GM18526 (cell line): ENCODE measurements around the gene ARFGAP1.

Experiments used
- POLR2A ChIP-seq: IDR thresholded peaks from 3 replicates; pipeline ENCODE4 v1.6.1; 2011; ENCODE audit not compliant: insufficient read length; ENCODE audit errors: extremely low read depth

Gene ARFGAP1

GRCh38 chr20:63289311-63290135 is 16.9 kb downstream of the ARFGAP1 start:
- peak; percentile 12 for TF ChIP-seq POLR2A

DNA sequence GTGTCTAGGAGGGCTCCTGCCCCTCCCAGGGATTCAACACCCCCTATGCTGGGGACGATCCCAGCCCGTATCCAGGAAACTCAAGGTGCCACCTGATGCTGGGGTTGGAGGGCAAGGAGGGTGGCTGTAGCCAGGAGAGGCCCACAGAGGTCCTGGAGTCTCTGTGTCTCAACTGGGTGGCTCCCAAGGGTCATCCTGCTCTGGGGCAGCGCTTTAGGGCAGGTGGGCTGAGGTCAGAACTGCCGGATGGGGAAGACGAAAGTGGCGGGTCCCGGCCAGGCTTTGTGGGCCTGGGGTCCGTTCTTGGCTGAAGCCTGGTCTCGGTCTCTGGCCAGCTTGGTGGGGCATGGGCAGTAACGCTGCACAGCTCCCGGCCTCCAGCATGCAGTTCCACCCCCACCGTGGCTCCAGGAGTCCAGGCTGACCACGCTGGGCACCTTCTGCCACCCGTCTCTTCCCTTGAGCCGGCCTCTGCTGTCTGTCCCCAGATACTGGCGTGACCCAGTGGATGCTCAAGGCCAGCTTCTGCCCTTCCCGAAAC is 17.6 kb downstream of the ARFGAP1 start:
- TF ChIP-seq POLR2A, result no peak

GRCh38 chr20:63290677-63291472 is 18.3 kb downstream of the ARFGAP1 start:
- TF ChIP-seq POLR2A, result no peak

GRCh38 chr20:63291811-63292210 is 19.2 kb downstream of the ARFGAP1 start:
- TF ChIP-seq POLR2A, result no peak

DNA sequence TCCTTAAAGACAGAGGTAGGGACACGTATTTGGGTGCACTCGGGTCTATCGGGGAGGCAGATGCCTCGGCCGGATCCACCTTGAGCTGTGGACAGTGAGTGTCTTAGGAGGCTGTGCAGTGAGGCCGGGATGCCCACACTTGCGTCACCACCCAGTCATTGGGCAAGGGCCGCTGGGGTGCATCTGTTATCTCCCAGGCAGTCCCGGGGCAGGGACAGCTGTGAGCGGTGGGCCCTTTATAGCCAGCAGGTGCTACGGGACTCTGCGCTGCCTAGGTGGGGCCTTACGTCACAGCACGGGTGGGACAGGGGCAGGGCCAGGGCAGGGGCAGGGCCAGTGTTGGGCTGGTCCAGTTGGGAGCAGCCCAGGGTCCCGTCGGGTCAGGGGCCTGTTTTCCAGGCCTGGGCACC is 19.7 kb downstream of the ARFGAP1 start:
- TF ChIP-seq POLR2A, result no peak

DNA sequence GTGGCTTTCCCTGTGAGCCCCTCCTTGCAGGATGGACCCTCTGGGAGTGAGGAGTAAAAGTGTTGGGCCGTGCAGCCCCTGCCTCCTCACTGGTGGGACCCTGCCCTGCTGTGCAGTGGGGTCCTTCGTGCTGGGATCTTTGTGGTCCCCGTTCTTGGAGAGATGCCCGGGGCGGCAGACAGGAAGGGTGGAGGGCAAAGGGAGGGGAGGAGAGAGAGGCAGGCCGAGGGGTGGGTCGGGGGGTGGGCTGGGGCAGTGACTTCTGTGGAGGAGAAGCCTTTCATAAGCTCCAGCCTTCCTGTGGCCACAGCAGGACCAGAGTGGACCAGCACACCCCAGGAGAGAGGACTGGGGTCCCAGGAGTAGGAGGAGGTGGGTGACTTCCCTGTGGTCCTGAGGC is 20.3 kb downstream of the ARFGAP1 start, which contains the start of gene COL20A1:
Gene COL20A1 (plus strand): TSS at position 283 of the 400 bp plus-strand sequence. CDS start 1,922 bp downstream, outside the sequence.
- TF ChIP-seq POLR2A, result no peak

DNA sequence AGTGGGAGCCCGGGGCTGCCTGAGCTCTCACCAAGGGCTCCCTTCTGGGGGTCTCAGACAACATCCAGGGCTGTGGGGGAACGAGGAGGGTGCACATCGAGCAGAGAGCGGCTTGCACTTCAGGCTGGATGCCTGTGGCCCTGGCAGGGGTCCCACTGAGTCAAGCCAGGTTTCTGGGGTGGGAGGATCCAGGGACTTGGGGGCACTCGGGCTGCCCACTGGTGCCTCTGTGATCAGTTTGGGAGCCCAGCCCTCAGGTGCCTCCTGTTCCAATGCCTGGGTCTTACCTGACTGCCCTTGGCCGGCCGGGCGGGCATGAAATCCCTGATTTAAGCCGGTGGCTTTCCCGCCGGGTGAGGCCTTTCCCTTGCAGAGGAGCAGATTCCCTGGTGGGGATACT is 20.8 kb downstream of the ARFGAP1 start:
- no peak for TF ChIP-seq POLR2A

GRCh38 chr20:63293871-63294535 is 21.4 kb downstream of the ARFGAP1 start:
- no peak for TF ChIP-seq POLR2A

DNA sequence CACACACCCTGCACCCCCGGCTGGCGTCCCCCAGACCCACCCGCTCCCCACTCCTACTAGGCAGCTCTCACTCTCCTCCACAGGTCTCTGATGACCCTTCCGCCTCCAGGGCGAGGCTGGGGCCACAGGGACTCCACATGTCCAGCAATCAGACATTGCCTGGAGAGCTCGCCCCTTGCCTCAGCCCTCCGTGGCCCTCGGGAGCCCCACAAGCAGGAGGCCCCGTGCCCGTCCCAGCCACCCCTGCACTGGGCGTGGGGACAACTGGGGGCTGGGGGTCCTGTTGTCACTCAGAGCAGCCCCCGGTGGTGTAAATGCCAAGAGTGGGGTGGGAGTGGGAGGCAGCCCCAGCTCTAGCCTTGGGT is 21.9 kb downstream of the ARFGAP1 start:
- no peak for TF ChIP-seq POLR2A

DNA sequence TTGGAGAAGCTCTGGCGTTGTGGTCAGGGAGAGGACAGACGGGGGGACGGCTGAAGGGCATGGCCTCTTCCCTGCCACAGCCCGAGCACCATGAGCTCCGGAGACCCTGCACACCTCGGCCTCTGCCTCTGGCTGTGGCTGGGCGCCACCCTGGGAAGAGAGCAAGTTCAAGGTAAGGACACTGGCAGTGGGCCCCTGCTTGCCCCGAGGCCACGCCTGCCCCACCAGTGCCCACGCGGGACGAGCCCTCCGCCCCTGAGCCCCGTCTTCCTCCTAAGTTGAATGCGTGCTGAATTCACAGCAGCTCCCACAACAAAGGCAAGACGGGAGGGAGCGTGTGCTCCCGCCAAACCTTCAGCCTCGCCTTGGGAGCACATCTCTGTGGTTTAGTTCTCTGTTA is 22.4 kb downstream of the ARFGAP1 start:
- TF ChIP-seq POLR2A, result no peak

- TF ChIP-seq POLR2A, result no peak
Measured at GRCh38 chr20:63295422-63295821, 22.8 kb downstream of the ARFGAP1 start.

GRCh38 chr20:63295846-63296245 is 23.2 kb downstream of the ARFGAP1 start:
- no peak for TF ChIP-seq POLR2A

DNA sequence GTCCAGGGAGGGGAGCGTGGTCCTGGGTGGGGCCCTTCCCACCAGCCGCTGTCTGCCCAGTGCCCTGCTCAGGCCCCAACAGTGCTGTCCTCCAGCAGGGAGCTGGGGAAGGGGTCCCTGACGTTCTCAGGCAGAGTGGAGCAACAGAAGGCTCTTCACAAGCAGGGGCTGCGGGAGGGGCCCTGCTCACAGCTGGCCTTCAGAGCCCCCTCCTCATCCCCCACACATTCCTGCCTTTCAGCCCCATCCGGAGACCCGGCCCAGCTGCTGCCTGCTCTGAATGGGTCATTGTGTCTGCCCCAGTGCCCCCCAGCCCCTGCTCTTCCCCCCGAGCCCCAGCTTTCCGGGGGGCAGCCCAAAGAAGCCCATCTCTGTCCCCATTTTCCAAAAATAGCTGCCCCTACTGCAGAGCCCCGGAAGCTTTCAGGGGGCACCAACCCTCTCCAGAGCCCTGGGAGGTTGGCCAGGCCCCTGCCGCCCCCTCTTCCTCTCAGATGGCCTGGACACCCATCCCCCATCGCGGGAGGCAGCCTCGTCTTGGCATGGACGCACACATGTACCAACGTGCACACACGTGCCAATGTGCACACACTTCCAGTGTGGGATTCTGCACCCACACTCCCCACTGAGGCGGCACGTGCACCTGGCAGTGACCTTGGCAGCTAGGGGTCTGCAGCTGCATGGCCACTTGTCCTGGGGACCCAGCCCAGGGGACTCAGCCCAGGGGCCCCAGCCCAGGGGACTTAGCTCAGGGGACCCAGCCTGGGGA is 24.1 kb downstream of the ARFGAP1 start:
- TF ChIP-seq POLR2A, result no peak

DNA sequence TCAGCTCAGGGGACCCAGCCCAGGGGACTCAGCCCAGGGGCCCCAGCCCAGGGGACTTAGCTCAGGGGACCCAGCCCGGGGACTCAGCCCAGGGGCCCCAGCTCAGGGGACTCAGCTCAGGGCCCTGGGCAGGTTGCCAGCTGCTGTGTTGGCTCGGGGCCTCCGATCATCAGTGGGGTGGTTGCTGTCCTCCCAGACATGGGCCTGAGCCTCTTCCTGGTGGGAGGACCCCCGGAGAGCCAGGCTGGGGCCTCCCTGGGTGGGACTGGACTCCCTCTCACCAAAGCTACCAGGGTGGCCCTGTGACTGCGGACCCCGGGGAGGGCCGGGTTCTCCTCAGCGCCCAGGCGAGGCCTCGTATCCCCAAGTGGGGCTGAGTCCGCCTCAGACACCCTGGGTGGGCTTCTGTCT is 24.8 kb downstream of the ARFGAP1 start:
- TF ChIP-seq POLR2A, result no peak

- TF ChIP-seq POLR2A, result no peak
Measured at GRCh38 chr20:63297796-63298572, 25.4 kb downstream of the ARFGAP1 start.
